GM19238 (cell line): ENCODE measurements around the gene EGFR.

Experiments used
- DNase-seq: peaks from one replicate; pipeline ENCODE4 v3.0.0; 2011; ENCODE audit warnings: low spot score; ENCODE audit not compliant: insufficient read length

EGFR gene

GRCh38 chr7:55187701-55188491 is 169.1 kb downstream of the EGFR start:
- no peak for DNase-seq

- no peak for DNase-seq
These were observed 169.8 kb downstream of the EGFR start for GRCh38 chr7:55188590-55189138.

GRCh38 chr7:55189146-55189766 is 170.4 kb downstream of the EGFR start:
- no peak for DNase-seq

- DNase-seq = no peak
These were observed 171.1 kb downstream of the EGFR start for GRCh38 chr7:55189878-55190436.

- DNase-seq = no peak
These were observed 171.8 kb downstream of the EGFR start for GRCh38 chr7:55190511-55191160.

- DNase-seq = no peak
These were observed 172.5 kb downstream of the EGFR start for GRCh38 chr7:55191161-55191925.

- DNase-seq = no peak
These were observed 173.3 kb downstream of the EGFR start for GRCh38 chr7:55191926-55192692.

GRCh38 chr7:55192723-55193122 is 173.9 kb downstream of the EGFR start:
- no peak for DNase-seq

- DNase-seq = no peak
These were observed 174.4 kb downstream of the EGFR start for GRCh38 chr7:55193245-55193644.

- no peak for DNase-seq
These were observed 175.7 kb downstream of the EGFR start for GRCh38 chr7:55194522-55194921.

- DNase-seq = no peak
These were observed 180.0 kb downstream of the EGFR start for GRCh38 chr7:55198634-55199392.

GRCh38 chr7:55199418-55199817 is 180.6 kb downstream of the EGFR start:
- DNase-seq = no peak

- DNase-seq = no peak
These were observed 181.6 kb downstream of the EGFR start for GRCh38 chr7:55200441-55200840.

GRCh38 chr7:55202150-55202913 is 183.5 kb downstream of the EGFR start:
- no peak for DNase-seq

- DNase-seq = no peak
These were observed 184.5 kb downstream of the EGFR start for GRCh38 chr7:55203300-55203699.

GRCh38 chr7:55205124-55205955 is 186.5 kb downstream of the EGFR start:
- DNase-seq = no peak

- DNase-seq = no peak
These were observed 187.6 kb downstream of the EGFR start for GRCh38 chr7:55206235-55207029.
